H1 (cell line): ENCODE measurements around the gene PCP4. TPM values are rescaled to one million over a fixed set of nuclear protein-coding genes. Genes with fewer than 3 reads are reported as not detected.

Experiments used
- CTCF ChIA-PET: fragments of 300-600 bp; sonication (Branson Sonifier 250); formaldehyde crosslinking; loops from one replicate; lab custom pipeline; 2021; ENCODE audit not compliant: partially characterized antibody; lab: Charles Lee
- POLR2A ChIA-PET: fragments of 300-600 bp; sonication (Branson Sonifier 250); formaldehyde crosslinking; loops from one replicate; lab custom pipeline; 2021; ENCODE audit warnings: inconsistent platforms; ENCODE audit not compliant: partially characterized antibody; lab: Charles Lee
- DNase-seq, 2 experiments: peaks; one replicate each; pipeline versions ENCODE4 v3.0.0 to v3.0.0-alpha.2; 2010 to 2022; ENCODE audit warnings: low spot score in 2 of 2, low read depth in 1 of 2, mixed read lengths in 1 of 2
- FAIRE-seq: peaks from 2 replicates; lab custom pipeline; 2011; peaks lifted over from hg19 to GRCh38; lab: Jason Lieb, UNC
- H2AFZ ChIP-seq: 2 replicates; pipeline ENCODE4 v1.8.1; 2012; ENCODE audit warnings: low read length, inconsistent platforms
- H2AK5ac ChIP-seq: 2 replicates; pipeline ENCODE4 v1.6.1; 2013; ENCODE audit warnings: low read depth, low read length
- H2BK120ac ChIP-seq: replicated peaks from 2 replicates; pipeline ENCODE3; 2013; ENCODE audit warnings: low read depth, low read length, inconsistent platforms
- H2BK12ac ChIP-seq: 2 replicates; pipeline ENCODE4 v1.6.1; 2013; ENCODE audit warnings: low read depth, low read length
- H2BK15ac ChIP-seq: 2 replicates; pipeline ENCODE4 v1.6.1; 2013; ENCODE audit warnings: low read length
- H2BK20ac ChIP-seq: 2 replicates; pipeline ENCODE4 v1.6.1; 2013; ENCODE audit warnings: low read length
- H2BK5ac ChIP-seq: 2 replicates; pipeline ENCODE4 v1.6.1; 2013; ENCODE audit warnings: low read depth, low read length
- H3K14ac ChIP-seq: 2 replicates; pipeline ENCODE4 v1.6.1; 2013; ENCODE audit warnings: inconsistent platforms; ENCODE audit not compliant: insufficient read length
- H3K18ac ChIP-seq: 2 replicates; pipeline ENCODE4 v1.6.1; 2013; ENCODE audit warnings: low read length; ENCODE audit errors: extremely low read depth
- H3K23ac ChIP-seq: 2 replicates; pipeline ENCODE4 v1.6.1; 2013; ENCODE audit warnings: inconsistent platforms; ENCODE audit not compliant: insufficient read length
- H3K23me2 ChIP-seq: 2 replicates; pipeline ENCODE4 v1.6.1; 2013; ENCODE audit warnings: low read depth, low read length
- H3K27ac ChIP-seq: 2 replicates; pipeline ENCODE4 v1.6.1; 2011; ENCODE audit warnings: low read depth, low read length, inconsistent platforms
- H3K27me3 ChIP-seq, 4 experiments: replicated peaks in 1 of 4; 1 replicate in 1 of 4; 2 replicates in 3 of 4; pipeline versions ENCODE4 v1.6.1 to v1.8.1; 2011 to 2013; ENCODE audit warnings: low read length in 3 of 4, mild to moderate bottlenecking in 3 of 4, inconsistent platforms in 2 of 4, mixed read lengths in 2 of 4, moderate library complexity in 1 of 4; ENCODE audit not compliant: control insufficient read depth in 3 of 4, insufficient read depth in 3 of 4; ENCODE audit errors: extremely low read depth in 1 of 4
- H3K36me3 ChIP-seq, 4 experiments: 2 replicates each; pipeline versions ENCODE4 v1.6.1 to v1.8.1; 2011 to 2013; ENCODE audit warnings: mild to moderate bottlenecking in 4 of 4, low read length in 3 of 4, moderate library complexity in 2 of 4, control low read depth in 1 of 4, inconsistent platforms in 1 of 4; ENCODE audit not compliant: insufficient read depth in 4 of 4, control insufficient read depth in 2 of 4
- H3K4ac ChIP-seq: replicated peaks from 2 replicates; pipeline ENCODE3; 2013; ENCODE audit warnings: low read length, low read depth, mixed read lengths, inconsistent platforms; ENCODE audit not compliant: insufficient read length
- H3K4me1 ChIP-seq, 4 experiments: replicated peaks in 1 of 4; 1 replicate in 1 of 4; 2 replicates in 3 of 4; pipeline versions ENCODE4 v1.6.1 to v1.8.1; 2011 to 2013; ENCODE audit warnings: low read length in 3 of 4, inconsistent platforms in 2 of 4, mixed read lengths in 1 of 4; ENCODE audit not compliant: insufficient read depth in 4 of 4, control insufficient read depth in 3 of 4
- H3K4me2 ChIP-seq, 2 experiments: 2 replicates each; pipeline versions ENCODE4 v1.6.1 to v1.8.1; 2011 to 2013; ENCODE audit warnings: low read depth in 2 of 2, low read length in 2 of 2, control low read depth in 1 of 2, inconsistent platforms in 1 of 2, mild to moderate bottlenecking in 1 of 2; ENCODE audit not compliant: insufficient read depth in 1 of 2
- H3K4me3 ChIP-seq, 4 experiments: fragments of 200-600, 300-600 bp in 1 of 4; sonication (generic), shearing (Covaris generic), sonication (Bioruptor Twin) in 1 of 4; 2 replicates each; pipeline versions ENCODE4 v1.5.1 to v1.8.1; 2011 to 2016; ENCODE audit warnings: low read length in 4 of 4, low read depth in 3 of 4, control low read depth in 2 of 4, inconsistent platforms in 2 of 4, mild to moderate bottlenecking in 2 of 4, mixed read lengths in 1 of 4, moderate library complexity in 1 of 4; ENCODE audit not compliant: insufficient read depth in 2 of 4; ENCODE audit errors: extremely low read depth in 1 of 4
- H3K56ac ChIP-seq: replicated peaks from 2 replicates; pipeline ENCODE3; 2013; ENCODE audit warnings: low read depth, mild to moderate bottlenecking, mixed read lengths, low read length, inconsistent platforms; ENCODE audit not compliant: insufficient read length
- H3K79me1 ChIP-seq: 2 replicates; pipeline ENCODE4 v1.6.1; 2013; ENCODE audit warnings: low read depth, low read length, control low read depth
- H3K79me2 ChIP-seq, 2 experiments: 2 replicates each; pipeline versions ENCODE4 v1.6.1 to v1.8.1; 2012 to 2013; ENCODE audit warnings: low read length in 2 of 2, mild to moderate bottlenecking in 2 of 2, inconsistent platforms in 1 of 2; ENCODE audit not compliant: insufficient read depth in 2 of 2, control insufficient read depth in 1 of 2
- H3K9ac ChIP-seq, 4 experiments: replicated peaks in 1 of 4; 1 replicate in 1 of 4; 2 replicates in 3 of 4; pipeline versions ENCODE4 v1.6.1 to v1.8.1; 2011 to 2013; ENCODE audit warnings: low read depth in 3 of 4, low read length in 3 of 4, control low read depth in 2 of 4, mild to moderate bottlenecking in 2 of 4, moderate library complexity in 2 of 4, inconsistent platforms in 1 of 4; ENCODE audit errors: extremely low read depth in 1 of 4
- H3K9me3 ChIP-seq, 2 experiments: 2 replicates each; pipeline versions ENCODE4 v1.6.1 to v1.8.1; 2012 to 2013; ENCODE audit warnings: mild to moderate bottlenecking in 2 of 2, moderate library complexity in 2 of 2, control low read depth in 1 of 2, inconsistent platforms in 1 of 2, low read depth in 1 of 2, low read length in 1 of 2, mixed read lengths in 1 of 2; ENCODE audit not compliant: insufficient read depth in 2 of 2
- H4K20me1 ChIP-seq, 2 experiments: replicated peaks in 1 of 2; 2 replicates each; pipeline versions ENCODE3 to v1.8.1; 2011 to 2013; ENCODE audit warnings: inconsistent platforms in 2 of 2, low read length in 2 of 2, mild to moderate bottlenecking in 1 of 2; ENCODE audit not compliant: insufficient read depth in 2 of 2, control insufficient read depth in 1 of 2
- H4K5ac ChIP-seq: 2 replicates; pipeline ENCODE4 v1.6.1; 2013; ENCODE audit warnings: low read length, low read depth, mixed read lengths, inconsistent platforms; ENCODE audit not compliant: insufficient read length
- H4K8ac ChIP-seq: 2 replicates; pipeline ENCODE4 v1.8.0; 2013; ENCODE audit warnings: mild to moderate bottlenecking, moderate library complexity, low read length, inconsistent platforms; ENCODE audit not compliant: insufficient read depth; ENCODE audit errors: extremely low read depth
- H4K91ac ChIP-seq: replicated peaks from 2 replicates; pipeline ENCODE3; 2013; ENCODE audit warnings: low read length, mixed read lengths, inconsistent platforms; ENCODE audit not compliant: insufficient read length
- BCL11A ChIP-seq, 2 experiments: IDR thresholded peaks; one replicate each; pipeline ENCODE4 v1.6.1; 2011; ENCODE audit warnings: low read depth in 2 of 2, low read length in 2 of 2, mild to moderate bottlenecking in 2 of 2
- CEBPB ChIP-seq: IDR thresholded peaks from 2 replicates; pipeline ENCODE4 v1.6.1; 2012; ENCODE audit warnings: low read depth, low read length
- HDAC2 ChIP-seq, 2 experiments: fragments of 300-600 bp in 1 of 2; sonication (generic) in 1 of 2; IDR thresholded peaks; 2 replicates each; pipeline ENCODE4 v1.6.1; 2011 to 2012; ENCODE audit warnings: low read depth in 2 of 2, low read length in 2 of 2, mild to moderate bottlenecking in 2 of 2, moderate library complexity in 2 of 2, borderline replicate concordance in 1 of 2, inconsistent platforms in 1 of 2
- HDAC6 ChIP-seq: IDR thresholded peaks from one replicate; pipeline ENCODE4 v1.7.1; 2012; ENCODE audit warnings: low read depth, mild to moderate bottlenecking, inconsistent platforms, low read length, moderate library complexity
- NANOG ChIP-seq: IDR thresholded peaks from 2 replicates; pipeline ENCODE4 v1.6.1; 2011; ENCODE audit warnings: low read length, low read depth, mild to moderate bottlenecking, inconsistent platforms; ENCODE audit not compliant: insufficient read depth, poor library complexity, severe bottlenecking
- NRF1 ChIP-seq: IDR thresholded peaks from 2 replicates; pipeline ENCODE4 v1.6.1; 2011; ENCODE audit warnings: mild to moderate bottlenecking, low read depth, low read length, improper control_type of control experiment
- POLR2AphosphoS5 ChIP-seq: IDR thresholded peaks from 2 replicates; pipeline ENCODE4 v1.6.1; 2011; ENCODE audit warnings: low read depth, low read length
- RAD21 ChIP-seq, 2 experiments: IDR thresholded peaks in 1 of 2; conservative IDR thresholded peaks in 1 of 2; 2 replicates each; pipeline ENCODE4 v1.6.1; 2011; ENCODE audit warnings: low read depth in 2 of 2, low read length in 2 of 2, improper control_type of control experiment in 1 of 2, inconsistent platforms in 1 of 2, mild to moderate bottlenecking in 1 of 2, moderate library complexity in 1 of 2
- RNF2 ChIP-seq: fragments of 200-900, 300-1000 bp; sonication (generic); IDR thresholded peaks from 2 replicates; pipeline ENCODE4 v1.7.1; 2016; ENCODE audit warnings: borderline replicate concordance, low read depth, mild to moderate bottlenecking, antibody characterized with exemption, low read length; ENCODE audit not compliant: poor library complexity, severe bottlenecking; ENCODE audit errors: missing control alignments
- SIX5 ChIP-seq: IDR thresholded peaks from 2 replicates; pipeline ENCODE4 v1.6.1; 2011; ENCODE audit warnings: mild to moderate bottlenecking, low read depth, low read length
- TCF12 ChIP-seq: IDR thresholded peaks from 2 replicates; pipeline ENCODE4 v1.6.1; 2011; ENCODE audit warnings: low read depth, mild to moderate bottlenecking, low read length
- WGBS, 2 experiments: shearing (Covaris generic) in 1 of 2; methylation state at CpG; one replicate each; pipeline versions ENCODE4 v1.1.6 to v1.1.7; 2013 to 2015; ENCODE audit warnings: low lambda C conversion rate in 2 of 2, mixed read lengths in 2 of 2, inconsistent platforms in 1 of 2, low coverage in 1 of 2, missing lambda C conversion rate in 1 of 2; ENCODE audit not compliant: insufficient replicate concordance in 2 of 2, insufficient coverage in 1 of 2, insufficient read length in 1 of 2; ENCODE audit errors: extremely low coverage in 1 of 2, missing lambda C conversion rate in 1 of 2; 5-methylcytosine and 5-hydroxymethylcytosine counted together
- polyA plus RNA-seq, 7 experiments: library from polyadenylated mRNA; depleted of rRNA in 3 of 7; stranded (reverse) in 5 of 7; unstranded in 2 of 7; fragments of >200 nt in 5 of 7; fragments of 200-250 nt in 2 of 7; gene quantifications; 1 replicate in 5 of 7; 2 replicates in 1 of 7; 4 replicates in 1 of 7; pipeline versions ENCODE4 v1.2.1 to v1.2.3, GENCODE V29; 2011 to 2013; ENCODE audit warnings: missing spikeins in 2 of 7, mixed read lengths in 2 of 7
- total RNA-seq: library from RNA; stranded (reverse); fragmentation: NEBNext Ultra II Directional; extraction: Animal tissue kit (Norgen Biotek cat#: 25700); gene quantifications from 2 replicates; pipeline ENCODE4 v1.2.1, GENCODE V29; 2021
- TF ChIP-seq, protein P1 (sequence below): IDR thresholded peaks from 2 replicates; pipeline ENCODE4 v1.6.1; 2011; ENCODE audit warnings: low read depth, mild to moderate bottlenecking, low read length; ENCODE audit not compliant: insufficient read depth

Gene PCP4
- total and polyA plus RNA-seq, 2 of the 8 experiments (the other 6 are each of a cell fraction or from before 2014, with no cell fraction given): 1.8 to 2.4 TPM

DNA sequence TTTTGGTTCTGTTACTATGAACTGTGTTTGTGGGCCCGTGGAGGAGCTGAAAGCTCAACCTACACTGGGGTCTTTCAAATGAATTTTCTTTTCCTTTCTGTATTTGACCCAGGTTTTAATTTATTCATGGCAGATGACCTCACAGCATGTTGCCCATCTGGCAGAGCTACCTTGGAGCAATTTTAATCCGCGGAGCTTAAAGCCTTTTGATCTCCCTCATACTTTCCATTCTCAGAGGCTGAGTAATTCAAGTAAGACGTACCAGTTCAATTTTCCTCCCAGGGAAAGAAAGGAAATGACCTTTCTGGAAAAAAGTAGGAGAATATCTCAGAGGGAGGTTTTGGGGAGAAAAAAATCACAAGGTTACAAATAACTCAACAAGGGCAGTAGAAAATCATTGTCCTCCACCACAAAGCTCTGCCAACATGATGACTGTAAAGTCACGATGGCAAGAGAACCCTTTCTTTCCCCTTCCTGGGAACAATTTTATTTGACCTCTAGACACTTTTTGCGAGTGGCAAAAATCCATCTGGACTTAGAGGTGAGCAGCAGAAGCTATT, 21.6 kb upstream of the PCP4 start:
- H2AK5ac ChIP-seq: no peak overlapping the region
- no peak overlapping the region for H3K56ac ChIP-seq
- H2AFZ ChIP-seq: no peak overlapping the region
- H2BK5ac ChIP-seq: no peak overlapping the region
- no peaks in the 10 kb centered on the region; a peak in 1 of 4 replicates for H3K9me3 ChIP-seq
- no peak overlapping the region for H2BK20ac ChIP-seq
- no peak overlapping the region for H3K4me2 ChIP-seq
- H2BK15ac ChIP-seq: no peak overlapping the region
- H3K9ac ChIP-seq: no peak overlapping the region
- no peaks in the 10 kb centered on the region for H3K36me3 ChIP-seq
- H3K23ac ChIP-seq: no peak overlapping the region
- ChIA-PET CTCF (interaction anchor here (0.6 to 1.0 kb wide), 2 partner anchors 9 to 52 kb away, joined by 3 read pairs; no protein-coding TSS in a partner anchor), POLR2A (no interaction called here)
- H4K91ac ChIP-seq: no peak overlapping the region
- no peak overlapping the region for H4K5ac ChIP-seq
- H3K18ac ChIP-seq: no peak overlapping the region
- 86% methylated on average over 6 of the region's 6 CpGs; no CpG with 5 or more reads in 1 of the 2 experiments for WGBS, 2 experiments
- H3K27ac ChIP-seq: no peak overlapping the region
- H2BK120ac ChIP-seq: no peak overlapping the region
- H3K4ac ChIP-seq: no peak overlapping the region
- DNase-seq (no peak), FAIRE-seq (no peak)
- peaks cover 2% of the 10 kb centered on the region; the same call in 1 of the 2 replicates for H3K23me2 ChIP-seq
- peaks cover 0 to 4% (median 0%) of the 10 kb centered on the region in 4 experiments; a peak in 1 of 7 replicates for H3K4me1 ChIP-seq
- TF ChIP-seq POLR2AphosphoS5: no peak
- TF ChIP-seq CEBPB: no peak
- TF ChIP-seq RNF2: no peak
- no peak for TF ChIP-seq BCL11A (IDR thresholded peaks at IDR 0.05; ENCODE audit: low read depth in 2 of 2, low read length in 2 of 2)
- TF ChIP-seq TCF12: no peak
- TF ChIP-seq, protein P1, sequence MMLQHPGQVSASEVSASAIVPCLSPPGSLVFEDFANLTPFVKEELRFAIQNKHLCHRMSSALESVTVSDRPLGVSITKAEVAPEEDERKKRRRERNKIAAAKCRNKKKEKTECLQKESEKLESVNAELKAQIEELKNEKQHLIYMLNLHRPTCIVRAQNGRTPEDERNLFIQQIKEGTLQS: no peak
- TF ChIP-seq SIX5: no peak
- no peak for TF ChIP-seq HDAC6
- TF ChIP-seq NRF1: no peak
- TF ChIP-seq RAD21 (IDR thresholded peaks at IDR 0.05 in 1 of 2, conservative IDR thresholded peaks at IDR 0.05 in 1 of 2; ENCODE audit: low read depth in 2 of 2, low read length in 2 of 2): no peak
- TF ChIP-seq NANOG: no peak
- no peak for TF ChIP-seq HDAC2 (IDR thresholded peaks at IDR 0.05; ENCODE audit: borderline replicate concordance in 1 of 2, low read depth in 2 of 2, low read length in 2 of 2)
- H2BK12ac ChIP-seq: no peak overlapping the region
- no peak overlapping the region for H4K8ac ChIP-seq
- H3K4me3 ChIP-seq: no peak overlapping the region
- H3K79me1 ChIP-seq: no peaks in the 10 kb centered on the region
- H4K20me1 ChIP-seq: no peaks in the 10 kb centered on the region
- H3K27me3 ChIP-seq: no peaks in the 10 kb centered on the region
- H3K14ac ChIP-seq: no peak overlapping the region
- no peaks in the 10 kb centered on the region for H3K79me2 ChIP-seq
